ENCODE results near the gene COX6A1.
A peak's percentile ranks its signal among the peaks of the same experiment; 100 is the strongest.

DNA sequence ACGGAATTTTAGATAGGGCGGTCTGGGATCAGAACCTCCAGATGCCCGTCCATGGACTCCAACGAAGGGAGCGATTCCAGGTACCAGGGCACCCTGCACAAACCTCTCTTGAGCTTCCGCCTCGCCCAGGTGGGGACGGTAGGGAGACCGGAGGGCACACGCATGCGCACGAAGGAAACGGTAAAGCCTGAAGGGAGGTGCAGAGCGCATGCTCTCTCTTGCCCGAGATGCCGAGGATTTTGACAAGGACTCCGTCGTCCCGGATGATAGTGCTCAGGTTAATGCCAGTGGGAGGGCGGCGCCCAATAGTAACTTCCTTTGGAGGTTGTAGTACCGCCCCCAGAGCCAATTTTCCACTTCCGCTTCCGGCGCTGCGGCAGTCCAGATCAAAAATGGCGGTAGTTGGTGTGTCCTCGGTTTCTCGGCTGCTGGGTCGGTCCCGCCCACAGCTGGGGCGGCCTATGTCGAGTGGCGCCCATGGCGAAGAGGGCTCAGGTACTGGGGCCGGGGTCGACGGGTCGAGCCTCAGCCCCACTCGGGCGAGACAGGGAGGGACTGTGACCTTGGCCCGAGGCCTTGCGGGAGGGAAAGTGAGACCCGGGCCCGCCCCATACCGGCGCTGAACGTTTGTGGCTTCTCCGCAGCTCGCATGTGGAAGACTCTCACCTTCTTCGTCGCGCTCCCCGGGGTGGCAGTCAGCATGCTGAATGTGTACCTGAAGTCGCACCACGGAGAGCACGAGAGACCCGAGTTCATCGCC lies at the start of gene COX6A1:
- no peak for TF ChIP-seq ZFX (IDR thresholded peaks at IDR 0.05; ENCODE audit: borderline replicate concordance)
- TF ChIP-seq, protein P1, sequence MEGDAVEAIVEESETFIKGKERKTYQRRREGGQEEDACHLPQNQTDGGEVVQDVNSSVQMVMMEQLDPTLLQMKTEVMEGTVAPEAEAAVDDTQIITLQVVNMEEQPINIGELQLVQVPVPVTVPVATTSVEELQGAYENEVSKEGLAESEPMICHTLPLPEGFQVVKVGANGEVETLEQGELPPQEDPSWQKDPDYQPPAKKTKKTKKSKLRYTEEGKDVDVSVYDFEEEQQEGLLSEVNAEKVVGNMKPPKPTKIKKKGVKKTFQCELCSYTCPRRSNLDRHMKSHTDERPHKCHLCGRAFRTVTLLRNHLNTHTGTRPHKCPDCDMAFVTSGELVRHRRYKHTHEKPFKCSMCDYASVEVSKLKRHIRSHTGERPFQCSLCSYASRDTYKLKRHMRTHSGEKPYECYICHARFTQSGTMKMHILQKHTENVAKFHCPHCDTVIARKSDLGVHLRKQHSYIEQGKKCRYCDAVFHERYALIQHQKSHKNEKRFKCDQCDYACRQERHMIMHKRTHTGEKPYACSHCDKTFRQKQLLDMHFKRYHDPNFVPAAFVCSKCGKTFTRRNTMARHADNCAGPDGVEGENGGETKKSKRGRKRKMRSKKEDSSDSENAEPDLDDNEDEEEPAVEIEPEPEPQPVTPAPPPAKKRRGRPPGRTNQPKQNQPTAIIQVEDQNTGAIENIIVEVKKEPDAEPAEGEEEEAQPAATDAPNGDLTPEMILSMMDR (IDR thresholded peaks at IDR 0.05) = peak; percentile 56

Measured in 22Rv1 (cell line).